Measurements from ENCODE around the gene BCL7C. TPM values are rescaled to one million over a fixed set of nuclear protein-coding genes. Genes with fewer than 3 reads are reported as not detected.

The BCL7C gene
- total and polyA plus RNA-seq, 2 of the 13 experiments (the other 11 are each of a cell fraction or from before 2014, with no cell fraction given): 17.7 to 33.8 TPM

- TF ChIP-seq PCBP2 (optimal IDR thresholded peaks at IDR 0.05; ENCODE audit: low read depth, low read length, poor library complexity, severe bottlenecking): no peak
- TF ChIP-seq MAFF (IDR thresholded peaks at IDR 0.05; ENCODE audit: low read depth, low read length): no peak
- no peak for TF ChIP-seq RBM39 (IDR thresholded peaks at IDR 0.05; ENCODE audit: low read depth, low read length, poor library complexity, severe bottlenecking)
- peak; percentile 63; the same call in 1 of the 2 replicates for TF ChIP-seq HOXD1 (CRISPR knock-in tag; IDR thresholded peaks at IDR 0.05)
- no peak for TF ChIP-seq E2F1 (CRISPR knock-in tag; IDR thresholded peaks at IDR 0.05)
- TF ChIP-seq ZSCAN20 (CRISPR knock-in tag; IDR thresholded peaks at IDR 0.05; ENCODE audit: borderline replicate concordance): no peak
- peak; percentile 75; the same call in 1 of the 2 replicates for TF ChIP-seq REL (CRISPR knock-in tag; conservative IDR thresholded peaks at IDR 0.05)
- TF ChIP-seq TRIM24 (CRISPR knock-in tag; IDR thresholded peaks at IDR 0.05): no peak
- no peak for TF ChIP-seq NFE2L1 (CRISPR knock-in tag; IDR thresholded peaks at IDR 0.05; ENCODE audit: borderline replicate concordance)
- peak; percentile 76; the same call in 1 of the 2 replicates for TF ChIP-seq CHD2 (IDR thresholded peaks at IDR 0.05; ENCODE audit: low read depth, low read length)
- no peak for TF ChIP-seq NCOA5 (CRISPR knock-in tag; IDR thresholded peaks at IDR 0.05)
- TF ChIP-seq, protein P1, sequence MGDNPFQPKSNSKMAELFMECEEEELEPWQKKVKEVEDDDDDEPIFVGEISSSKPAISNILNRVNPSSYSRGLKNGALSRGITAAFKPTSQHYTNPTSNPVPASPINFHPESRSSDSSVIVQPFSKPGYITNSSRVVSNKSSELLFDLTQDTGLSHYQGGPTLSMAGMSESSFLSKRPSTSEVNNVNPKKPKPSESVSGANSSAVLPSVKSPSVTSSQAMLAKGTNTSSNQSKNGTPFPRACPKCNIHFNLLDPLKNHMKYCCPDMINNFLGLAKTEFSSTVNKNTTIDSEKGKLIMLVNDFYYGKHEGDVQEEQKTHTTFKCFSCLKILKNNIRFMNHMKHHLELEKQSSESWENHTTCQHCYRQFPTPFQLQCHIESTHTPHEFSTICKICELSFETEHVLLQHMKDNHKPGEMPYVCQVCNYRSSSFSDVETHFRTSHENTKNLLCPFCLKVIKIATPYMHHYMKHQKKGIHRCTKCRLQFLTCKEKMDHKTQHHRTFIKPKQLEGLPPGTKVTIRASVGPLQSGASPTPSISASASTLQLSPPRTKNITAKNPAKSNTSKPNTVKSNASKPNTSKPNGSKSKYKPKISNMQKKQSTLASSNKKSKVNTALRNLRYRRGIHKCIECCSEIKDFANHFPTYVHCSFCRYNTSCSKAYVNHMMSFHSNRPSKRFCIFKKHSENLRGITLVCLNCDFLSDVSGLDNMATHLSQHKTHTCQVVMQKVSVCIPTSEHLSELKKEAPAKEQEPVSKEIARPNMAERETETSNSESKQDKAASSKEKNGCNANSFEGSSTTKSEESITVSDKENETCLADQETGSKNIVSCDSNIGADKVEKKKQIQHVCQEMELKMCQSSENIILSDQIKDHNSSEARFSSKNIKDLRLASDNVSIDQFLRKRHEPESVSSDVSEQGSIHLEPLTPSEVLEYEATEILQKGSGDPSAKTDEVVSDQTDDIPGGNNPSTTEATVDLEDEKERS (CRISPR knock-in tag; IDR thresholded peaks at IDR 0.05): peak; percentile 27
- TF ChIP-seq ZNF138 (CRISPR knock-in tag; IDR thresholded peaks at IDR 0.05; ENCODE audit: low read depth): no peak
- peak; percentile 90; the same call in 1 of the 2 replicates for TF ChIP-seq TOPORS (CRISPR knock-in tag; IDR thresholded peaks at IDR 0.05)
- no peak for TF ChIP-seq NFE2L2 (IDR thresholded peaks at IDR 0.05; ENCODE audit: low read length)
- TF ChIP-seq, protein P2, sequence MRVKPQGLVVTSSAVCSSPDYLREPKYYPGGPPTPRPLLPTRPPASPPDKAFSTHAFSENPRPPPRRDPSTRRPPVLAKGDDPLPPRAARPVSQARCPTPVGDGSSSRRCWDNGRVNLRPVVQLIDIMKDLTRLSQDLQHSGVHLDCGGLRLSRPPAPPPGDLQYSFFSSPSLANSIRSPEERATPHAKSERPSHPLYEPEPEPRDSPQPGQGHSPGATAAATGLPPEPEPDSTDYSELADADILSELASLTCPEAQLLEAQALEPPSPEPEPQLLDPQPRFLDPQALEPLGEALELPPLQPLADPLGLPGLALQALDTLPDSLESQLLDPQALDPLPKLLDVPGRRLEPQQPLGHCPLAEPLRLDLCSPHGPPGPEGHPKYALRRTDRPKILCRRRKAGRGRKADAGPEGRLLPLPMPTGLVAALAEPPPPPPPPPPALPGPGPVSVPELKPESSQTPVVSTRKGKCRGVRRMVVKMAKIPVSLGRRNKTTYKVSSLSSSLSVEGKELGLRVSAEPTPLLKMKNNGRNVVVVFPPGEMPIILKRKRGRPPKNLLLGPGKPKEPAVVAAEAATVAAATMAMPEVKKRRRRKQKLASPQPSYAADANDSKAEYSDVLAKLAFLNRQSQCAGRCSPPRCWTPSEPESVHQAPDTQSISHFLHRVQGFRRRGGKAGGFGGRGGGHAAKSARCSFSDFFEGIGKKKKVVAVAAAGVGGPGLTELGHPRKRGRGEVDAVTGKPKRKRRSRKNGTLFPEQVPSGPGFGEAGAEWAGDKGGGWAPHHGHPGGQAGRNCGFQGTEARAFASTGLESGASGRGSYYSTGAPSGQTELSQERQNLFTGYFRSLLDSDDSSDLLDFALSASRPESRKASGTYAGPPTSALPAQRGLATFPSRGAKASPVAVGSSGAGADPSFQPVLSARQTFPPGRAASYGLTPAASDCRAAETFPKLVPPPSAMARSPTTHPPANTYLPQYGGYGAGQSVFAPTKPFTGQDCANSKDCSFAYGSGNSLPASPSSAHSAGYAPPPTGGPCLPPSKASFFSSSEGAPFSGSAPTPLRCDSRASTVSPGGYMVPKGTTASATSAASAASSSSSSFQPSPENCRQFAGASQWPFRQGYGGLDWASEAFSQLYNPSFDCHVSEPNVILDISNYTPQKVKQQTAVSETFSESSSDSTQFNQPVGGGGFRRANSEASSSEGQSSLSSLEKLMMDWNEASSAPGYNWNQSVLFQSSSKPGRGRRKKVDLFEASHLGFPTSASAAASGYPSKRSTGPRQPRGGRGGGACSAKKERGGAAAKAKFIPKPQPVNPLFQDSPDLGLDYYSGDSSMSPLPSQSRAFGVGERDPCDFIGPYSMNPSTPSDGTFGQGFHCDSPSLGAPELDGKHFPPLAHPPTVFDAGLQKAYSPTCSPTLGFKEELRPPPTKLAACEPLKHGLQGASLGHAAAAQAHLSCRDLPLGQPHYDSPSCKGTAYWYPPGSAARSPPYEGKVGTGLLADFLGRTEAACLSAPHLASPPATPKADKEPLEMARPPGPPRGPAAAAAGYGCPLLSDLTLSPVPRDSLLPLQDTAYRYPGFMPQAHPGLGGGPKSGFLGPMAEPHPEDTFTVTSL (CRISPR knock-in tag; IDR thresholded peaks at IDR 0.05; ENCODE audit: borderline replicate concordance): no peak
- no peak; the same call in 1 of the 2 replicates for TF ChIP-seq ZNF44 (CRISPR knock-in tag; IDR thresholded peaks at IDR 0.05)
- TF ChIP-seq ERF (CRISPR knock-in tag; IDR thresholded peaks at IDR 0.05): no peak
- no peak for TF ChIP-seq ZNF614 (CRISPR knock-in tag; IDR thresholded peaks at IDR 0.05; ENCODE audit: borderline replicate concordance)
- no peak for TF ChIP-seq DR1 (CRISPR knock-in tag; IDR thresholded peaks at IDR 0.05)
Measured at GRCh38 chr16:30922960-30923535, 29.2 kb upstream of the BCL7C start (continued).

All from HepG2 (cell line).